Right hindlimb (tissue), 1 donor: ENCODE data around the gene SMPD3.
A peak's percentile ranks its signal among the peaks of the same experiment; 100 is the strongest.

Experiments used
- DNase-seq: peaks from one replicate; pipeline ENCODE4 v3.0.0-alpha.2; 2018

Gene SMPD3

DNA sequence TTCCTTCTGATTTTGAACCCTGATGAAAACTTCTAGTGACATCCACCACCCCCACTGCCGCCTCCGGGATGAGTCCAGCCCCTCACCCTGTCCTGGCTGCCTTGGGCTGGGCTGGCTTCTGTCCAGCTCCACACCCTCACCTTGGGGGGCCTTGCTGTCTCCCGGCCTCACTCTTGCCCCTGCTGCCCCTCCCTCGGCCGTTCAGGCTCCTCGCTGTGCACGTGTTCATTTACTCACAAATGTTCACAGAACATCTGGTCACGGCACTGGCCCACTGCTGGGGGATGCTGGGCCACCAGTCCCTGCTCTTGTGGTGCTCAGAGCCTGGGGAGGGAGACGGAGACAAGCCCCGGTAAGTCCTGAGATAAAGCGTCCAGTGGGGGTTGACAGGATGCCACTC is 96.8 kb downstream of the SMPD3 start:
- DNase-seq: no peak

DNA sequence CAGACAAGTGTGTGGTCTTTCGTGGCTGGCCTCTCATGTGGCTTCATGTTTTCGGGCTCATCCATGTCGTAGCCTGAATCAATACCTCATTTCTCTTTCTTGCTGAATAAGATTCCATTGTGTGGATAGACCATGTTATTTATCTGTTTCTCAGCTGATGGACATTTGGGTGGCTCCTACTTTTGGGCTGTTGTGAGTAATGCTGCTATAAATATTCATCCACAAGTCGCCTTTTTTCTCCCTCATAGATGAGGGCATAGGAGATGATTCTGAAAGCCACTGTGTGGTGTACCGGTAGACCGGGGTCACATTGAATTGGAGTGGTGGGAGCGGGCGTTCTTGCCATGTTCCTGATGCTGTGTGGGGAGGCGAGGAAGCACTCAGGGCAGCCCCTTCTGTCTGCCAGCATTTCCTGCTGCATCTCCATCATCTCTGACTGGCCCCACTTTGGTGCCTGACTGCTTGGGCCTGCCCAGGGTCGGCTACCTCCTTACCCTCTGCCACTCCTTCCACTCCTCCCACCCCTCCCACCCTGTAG is 97.4 kb downstream of the SMPD3 start:
- no peak for DNase-seq

DNA sequence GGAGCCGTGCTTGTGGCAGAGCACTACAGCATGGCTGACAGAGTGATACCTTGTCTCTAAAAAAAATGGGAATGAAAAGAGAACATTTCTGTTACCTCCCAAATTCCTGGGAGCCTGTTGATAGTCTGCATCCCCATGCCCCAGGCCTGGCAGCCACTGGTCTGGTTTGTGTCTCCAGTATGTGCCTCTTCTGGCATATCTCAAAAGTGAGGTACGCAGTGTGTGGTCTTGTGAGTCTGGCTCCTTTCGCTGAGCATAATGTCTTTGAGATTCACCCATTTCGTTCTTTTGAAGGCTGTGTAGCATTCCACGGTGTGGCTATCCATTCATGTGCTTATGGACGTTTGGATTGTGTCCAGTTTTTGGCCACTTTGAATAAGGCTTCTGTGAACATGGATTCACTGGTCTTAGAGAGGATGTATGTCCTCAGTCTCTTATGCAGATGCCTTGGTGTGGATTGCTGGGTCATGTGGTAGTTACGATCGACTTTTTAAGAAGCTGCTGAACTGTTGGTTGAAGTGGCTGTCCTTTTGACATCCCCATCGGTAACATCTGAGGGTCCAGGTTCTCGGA is 98.4 kb downstream of the SMPD3 start:
- DNase-seq: no peak

DNA sequence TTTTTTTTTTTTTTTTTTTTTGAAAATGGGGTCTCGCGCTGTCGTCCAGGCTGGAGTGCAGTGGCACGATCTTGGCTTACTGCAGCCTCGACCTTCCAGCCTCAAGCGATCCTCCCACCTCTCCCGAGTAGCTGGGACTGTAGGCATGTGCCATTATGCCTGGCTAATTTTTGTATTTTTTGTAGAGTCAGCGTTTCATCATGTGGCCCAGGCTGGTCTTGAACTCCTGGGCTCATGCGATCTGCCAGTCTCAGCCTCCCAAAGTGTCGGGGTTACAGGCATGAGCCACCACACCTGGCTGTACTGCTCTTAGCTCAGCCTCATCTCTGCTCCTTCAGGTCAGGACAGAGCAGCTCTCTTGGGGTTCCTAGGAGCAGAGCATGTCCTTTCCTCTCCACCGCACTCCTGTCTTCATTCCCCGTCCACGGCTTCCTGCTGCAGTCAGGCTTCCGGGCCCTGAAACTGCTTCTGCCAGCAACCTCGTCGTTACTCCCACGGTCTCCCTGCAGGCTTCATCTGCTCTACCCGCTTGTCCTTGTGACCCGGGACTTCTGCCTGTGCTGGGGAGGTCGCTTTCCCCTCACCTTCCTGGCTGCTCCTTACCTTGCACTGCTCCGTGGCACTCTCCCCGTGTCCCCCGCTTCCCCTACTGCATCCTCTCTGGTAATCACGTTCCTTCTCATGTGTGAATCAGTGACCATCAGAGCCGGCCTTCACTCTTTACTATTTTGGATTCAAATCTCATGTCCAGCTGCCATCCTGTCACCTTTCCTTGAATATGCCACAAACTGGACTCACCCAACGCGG is 99.5 kb downstream of the SMPD3 start:
- no peak for DNase-seq

DNA sequence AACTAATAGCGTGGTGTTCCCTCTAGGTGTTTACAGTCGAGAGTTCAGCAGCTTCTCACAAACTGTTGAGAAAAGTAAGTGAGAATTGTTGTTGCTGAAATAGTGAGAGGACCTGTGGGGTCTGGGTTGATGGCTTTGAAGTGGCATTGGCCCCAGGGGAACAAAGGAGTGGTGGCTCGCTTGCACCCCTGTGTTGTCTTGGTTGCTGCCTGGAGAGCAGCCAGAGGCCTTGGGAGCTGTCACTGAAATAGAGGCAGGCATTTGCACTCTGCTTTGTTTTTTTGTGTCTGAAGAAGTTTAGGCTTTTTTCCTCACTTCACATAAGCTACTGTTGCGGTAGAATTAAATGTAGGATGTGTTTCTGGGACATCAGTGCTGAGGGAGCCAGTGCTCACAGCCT is 100.7 kb downstream of the SMPD3 start:
- no peak for DNase-seq

DNA sequence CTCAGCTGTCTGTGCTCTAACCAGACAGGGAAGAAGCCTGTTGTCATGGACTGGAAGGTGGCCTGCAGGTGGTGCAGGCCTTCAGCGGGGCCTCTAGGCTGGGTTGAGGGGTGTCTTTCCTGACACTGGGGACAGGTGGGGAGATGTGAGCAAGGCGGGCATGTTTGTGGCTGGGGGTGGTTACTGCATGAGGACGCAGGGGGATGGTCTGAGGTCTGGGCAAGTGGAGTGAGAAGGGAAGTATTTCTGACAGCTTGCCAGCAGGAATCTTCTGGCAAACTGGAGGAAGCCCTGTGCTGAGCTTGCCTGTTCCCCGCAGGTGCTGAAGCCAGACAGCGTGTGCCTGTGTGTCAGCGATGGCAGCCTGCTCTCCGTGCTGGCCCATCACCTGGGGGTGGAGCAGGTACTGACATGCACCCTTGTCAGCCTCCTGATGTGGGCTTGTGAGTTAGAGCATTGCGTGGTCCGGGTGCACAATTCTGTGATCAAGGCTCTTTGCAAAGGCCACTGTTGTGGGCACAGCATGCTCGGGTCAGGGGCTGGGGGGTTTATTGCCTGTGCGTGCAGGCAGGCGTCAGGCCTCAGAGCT is 101.3 kb downstream of the SMPD3 start:
- no peak for DNase-seq

DNA sequence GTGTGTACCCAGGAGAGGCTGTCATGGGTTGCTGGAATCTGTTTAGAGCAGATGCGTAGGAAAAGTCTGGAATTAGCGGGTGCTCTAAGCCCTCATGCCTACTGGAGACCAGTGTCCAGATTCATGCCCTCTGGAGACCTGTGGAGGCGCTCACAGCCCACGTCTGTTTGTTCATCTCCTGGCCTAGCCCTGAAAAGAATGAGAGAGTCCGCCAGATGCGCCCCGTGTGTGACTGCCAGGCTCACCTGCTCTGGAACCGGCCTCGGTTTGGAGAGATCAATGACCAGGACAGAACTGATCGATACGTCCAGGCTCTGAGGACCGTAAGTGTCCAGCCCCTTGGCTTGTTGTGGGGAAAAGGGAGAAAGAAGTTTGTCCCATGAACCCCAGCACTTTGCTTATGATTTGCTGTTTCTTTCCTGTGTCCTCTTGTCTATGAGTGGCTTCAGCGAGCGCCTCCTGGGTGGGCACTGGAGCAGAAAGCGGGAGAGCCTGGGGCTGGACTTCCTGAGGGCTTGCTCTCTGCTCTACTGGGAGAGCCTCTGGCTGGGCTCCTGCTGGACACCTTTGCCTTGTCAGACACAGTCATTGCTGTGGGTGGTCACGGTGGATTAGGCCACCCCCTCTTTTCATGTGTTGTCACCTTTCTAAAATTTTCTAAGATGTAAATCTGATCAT is 102.2 kb downstream of the SMPD3 start:
- no peak for DNase-seq

DNA sequence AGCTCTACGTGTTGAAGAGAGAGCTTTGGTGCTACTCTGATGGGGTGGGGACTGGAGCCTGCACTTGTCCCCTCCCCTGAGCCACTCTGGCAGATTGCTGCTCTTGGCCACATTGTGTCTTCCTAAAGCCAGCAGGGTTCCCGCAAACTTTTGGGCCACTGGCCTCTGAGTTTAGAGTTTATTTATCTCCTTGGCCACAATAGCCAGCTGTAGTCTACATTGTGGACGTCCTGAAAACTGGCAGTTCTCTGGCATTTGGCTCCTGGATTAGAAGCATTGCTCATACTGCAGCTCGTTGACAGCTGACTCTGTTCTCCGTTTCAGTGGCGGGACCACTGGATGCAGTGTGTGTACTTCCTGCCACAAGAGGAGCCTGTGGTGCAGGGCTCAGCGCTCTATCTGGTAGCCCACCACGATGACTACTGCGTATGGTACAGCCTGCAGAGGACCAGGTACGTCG is 102.9 kb downstream of the SMPD3 start:
- no peak for DNase-seq

DNA sequence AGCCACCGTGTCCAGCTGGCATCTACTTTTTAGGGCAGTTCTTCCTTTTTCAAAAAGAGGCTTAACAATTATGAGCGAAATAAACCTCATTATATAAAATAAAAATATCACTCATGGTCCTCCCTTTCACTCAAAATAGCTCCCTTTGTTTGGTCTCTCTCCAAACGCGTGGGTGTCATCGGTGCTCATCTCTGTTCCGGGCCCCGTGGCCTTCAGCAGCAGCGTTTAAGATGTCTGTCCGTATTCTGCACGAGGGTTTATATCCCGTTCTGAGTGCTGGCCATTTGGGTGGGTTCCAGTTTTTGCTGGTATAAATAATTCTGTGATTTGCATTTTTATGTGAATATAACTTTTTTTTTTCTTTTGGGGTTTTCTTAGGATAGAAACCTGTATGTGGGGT is 104.1 kb downstream of the SMPD3 start:
- no peak for DNase-seq

DNA sequence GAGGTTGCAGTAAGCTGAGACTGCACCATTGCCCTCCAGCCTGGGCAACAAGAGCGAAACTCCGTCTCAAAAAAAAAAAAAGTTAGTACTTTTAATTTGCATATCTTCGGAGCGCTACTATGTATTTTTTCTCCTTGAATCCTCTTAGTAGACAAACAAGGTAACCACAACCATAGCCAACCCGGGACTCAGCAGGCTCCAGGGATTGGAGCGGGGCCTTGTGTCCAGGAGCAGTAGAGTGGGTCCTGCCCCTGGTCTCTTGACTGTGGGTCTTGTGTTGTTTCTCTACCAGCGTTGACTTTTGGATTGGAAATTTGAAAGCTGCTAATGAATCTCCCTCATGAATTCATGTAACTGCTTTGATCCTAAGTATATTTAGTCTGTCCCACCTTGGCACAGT is 105.2 kb downstream of the SMPD3 start:
- DNase-seq: no peak

DNA sequence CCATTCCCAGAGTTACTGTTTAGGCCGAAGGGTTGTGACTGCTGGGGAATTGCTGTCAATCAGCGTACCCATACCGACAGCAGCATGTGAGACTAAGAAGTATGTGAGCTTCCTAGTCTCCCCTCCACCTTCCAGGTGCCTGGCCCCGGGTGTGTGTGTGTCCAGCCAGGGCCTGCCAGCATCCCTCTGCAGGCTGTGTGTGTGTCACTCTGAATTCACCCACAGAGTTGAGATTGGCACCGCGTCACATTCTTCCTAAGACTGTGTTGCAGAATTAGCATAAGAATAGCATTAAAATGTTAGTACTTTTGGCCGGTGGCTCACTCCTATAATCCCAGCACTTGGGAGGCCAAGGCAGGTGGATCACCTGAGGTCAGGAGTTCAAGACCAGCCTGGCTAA is 105.7 kb downstream of the SMPD3 start:
- no peak for DNase-seq

DNA sequence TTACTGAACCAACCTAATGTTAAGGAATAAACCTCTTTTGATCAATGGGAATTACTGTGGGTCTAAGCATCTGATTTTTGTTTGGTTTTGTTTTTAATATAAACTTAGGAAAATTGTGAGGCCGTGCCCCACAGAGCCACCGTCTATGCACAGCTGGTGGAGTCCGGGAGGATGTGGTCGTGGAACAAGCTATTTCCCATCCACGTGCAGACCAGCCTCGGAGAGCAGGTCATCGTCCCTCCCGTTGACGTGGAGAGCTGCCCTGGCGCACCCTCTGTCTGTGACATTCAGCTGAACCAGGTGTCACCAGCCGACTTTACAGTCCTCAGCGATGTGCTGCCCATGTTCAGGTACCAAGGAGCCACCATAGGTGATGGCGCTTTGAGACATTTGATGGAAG is 109.1 kb downstream of the SMPD3 start:
- DNase-seq: no peak

DNA sequence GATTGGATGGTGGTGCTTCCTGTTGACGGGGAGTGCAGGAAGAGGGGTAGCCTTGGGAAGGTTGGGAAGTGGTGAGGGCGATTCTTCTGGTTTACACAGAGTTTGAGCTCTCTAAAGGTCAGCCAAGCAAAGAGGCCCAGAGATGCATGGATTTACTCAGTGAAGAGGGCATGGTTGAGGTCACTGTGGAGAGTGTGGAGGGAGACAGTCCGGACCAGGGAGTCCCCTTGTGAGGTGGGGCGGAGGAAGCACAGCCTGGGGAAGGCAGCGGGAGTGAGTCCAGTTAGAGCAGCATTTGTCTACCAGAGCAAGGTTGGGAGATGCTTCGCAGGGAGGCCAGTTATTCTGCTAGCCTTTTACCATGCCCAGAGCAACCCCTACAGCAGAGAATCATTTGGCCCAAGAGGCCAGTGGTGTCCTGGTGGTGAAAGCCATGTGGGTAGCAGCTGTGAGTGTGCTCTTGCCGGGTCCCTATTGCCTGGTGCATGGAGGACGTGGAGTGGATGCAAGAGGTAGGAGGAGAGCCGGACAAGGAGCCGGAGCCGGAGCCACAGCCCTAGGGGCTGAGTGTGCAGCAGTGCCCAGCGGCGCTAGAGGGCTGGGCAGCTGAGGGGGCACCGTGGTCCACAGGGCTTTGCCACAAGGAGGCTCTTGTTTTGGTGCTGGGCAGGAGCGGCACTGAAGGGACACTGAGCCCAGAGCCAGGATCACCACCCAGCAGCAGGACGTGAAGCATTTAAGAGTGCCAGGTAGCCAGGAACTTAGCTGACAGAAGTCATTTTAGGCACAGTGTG is 109.8 kb downstream of the SMPD3 start:
- no peak for DNase-seq

DNA sequence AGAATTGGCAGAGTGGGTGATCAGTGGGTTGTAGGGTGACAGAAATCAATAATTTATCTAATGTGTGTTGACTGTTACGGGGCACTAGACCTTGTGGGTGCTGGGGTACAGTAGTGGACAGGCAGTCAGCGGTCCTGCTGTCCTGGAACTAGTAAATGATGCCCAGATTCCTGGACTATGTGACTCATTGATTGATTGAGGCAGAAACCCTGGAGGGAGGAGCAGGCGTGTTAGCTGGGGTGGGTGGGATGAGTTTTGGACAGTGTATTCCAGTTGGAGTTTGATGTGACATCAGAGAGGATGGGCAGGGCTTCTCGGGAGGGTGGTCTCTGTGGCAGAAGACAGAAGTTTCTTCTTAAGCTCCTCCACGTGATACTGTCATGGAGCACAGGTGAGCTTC is 113.1 kb downstream of the SMPD3 start:
- no peak for DNase-seq

DNA sequence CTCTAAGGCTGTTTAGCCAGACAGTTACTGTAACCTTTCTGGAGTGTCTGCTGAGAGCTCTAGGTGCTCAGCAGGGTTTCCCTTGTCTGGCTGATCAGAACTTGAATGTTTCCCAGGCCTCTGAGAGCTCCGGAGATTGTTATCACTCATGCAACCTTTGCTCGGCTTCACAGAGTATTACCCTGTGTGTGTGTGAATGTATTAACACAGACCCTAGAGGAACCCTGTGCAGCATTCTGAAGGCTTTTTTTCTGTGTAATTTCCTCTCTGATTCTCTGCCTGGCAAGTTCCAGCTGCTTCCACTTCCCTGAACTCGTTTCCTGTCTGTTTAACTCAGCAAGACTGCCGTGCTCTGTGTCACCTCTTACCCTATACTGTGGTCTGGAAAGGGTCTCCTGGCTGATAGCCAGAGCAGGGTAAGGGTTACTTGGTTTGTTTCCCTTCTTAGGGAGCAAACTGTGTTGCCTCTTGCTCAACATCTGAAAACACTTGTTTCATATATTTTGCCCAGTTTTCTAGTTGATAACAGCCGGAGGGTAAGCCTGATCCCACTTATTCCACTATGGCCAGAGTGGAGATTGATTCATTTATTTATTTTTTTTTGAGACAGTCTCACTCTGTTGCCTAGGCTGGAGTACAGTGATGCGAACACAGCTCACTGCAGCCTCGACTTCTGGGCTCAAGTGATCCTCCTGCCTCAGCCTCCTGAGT is 115.7 kb downstream of the SMPD3 start:
- DNase-seq: no peak

DNA sequence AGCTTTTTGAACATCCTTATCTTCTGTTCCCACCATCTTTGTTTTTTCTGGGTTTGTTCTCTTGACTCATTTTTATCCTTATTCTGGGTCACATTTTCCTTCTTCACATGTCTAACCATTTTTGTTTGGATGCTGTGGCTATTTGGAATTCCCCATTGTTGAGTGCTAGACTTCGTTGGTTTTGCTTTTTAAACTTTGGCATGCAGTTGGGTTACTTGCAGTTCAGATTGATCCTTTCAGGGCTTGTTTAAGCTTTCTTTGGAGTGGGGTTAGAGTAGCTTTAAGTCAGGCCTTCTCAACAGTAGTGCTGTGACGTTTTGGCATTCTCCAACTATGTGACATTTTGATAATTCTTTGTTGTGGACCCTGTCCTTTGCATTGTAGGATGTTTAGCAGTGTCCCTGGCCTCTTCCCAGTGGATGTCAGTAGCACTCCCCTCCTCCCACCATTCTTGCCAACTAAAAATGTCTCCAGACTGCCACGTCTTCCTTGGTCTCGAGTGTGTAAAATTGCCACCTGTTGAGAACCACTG is 116.4 kb downstream of the SMPD3 start:
- no peak for DNase-seq

DNA sequence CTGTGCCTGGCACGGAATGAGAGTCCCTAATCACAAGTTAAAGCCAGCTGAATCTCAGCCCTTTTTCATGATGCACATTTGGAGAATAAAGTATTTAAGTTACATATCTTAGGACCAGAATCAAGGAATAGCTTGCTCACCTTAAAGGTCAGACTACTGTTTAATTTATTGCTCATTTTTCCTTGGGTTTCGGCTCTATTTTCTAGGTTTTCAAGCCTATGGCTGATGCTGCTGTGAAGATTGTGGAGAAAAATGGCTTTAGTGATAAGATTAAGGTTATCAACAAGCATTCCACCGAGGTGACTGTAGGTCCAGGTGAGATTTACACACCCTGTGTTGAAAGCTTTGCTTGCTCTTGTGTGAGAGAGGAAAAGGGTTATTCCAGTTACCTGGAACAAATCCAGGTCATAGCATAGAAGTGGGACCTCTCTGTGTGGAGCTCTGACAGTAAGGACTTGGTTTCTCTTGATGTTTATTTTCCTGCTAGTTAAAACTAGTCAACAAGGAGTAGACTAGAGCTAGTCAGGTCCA is 119.4 kb downstream of the SMPD3 start:
- no peak for DNase-seq

DNA sequence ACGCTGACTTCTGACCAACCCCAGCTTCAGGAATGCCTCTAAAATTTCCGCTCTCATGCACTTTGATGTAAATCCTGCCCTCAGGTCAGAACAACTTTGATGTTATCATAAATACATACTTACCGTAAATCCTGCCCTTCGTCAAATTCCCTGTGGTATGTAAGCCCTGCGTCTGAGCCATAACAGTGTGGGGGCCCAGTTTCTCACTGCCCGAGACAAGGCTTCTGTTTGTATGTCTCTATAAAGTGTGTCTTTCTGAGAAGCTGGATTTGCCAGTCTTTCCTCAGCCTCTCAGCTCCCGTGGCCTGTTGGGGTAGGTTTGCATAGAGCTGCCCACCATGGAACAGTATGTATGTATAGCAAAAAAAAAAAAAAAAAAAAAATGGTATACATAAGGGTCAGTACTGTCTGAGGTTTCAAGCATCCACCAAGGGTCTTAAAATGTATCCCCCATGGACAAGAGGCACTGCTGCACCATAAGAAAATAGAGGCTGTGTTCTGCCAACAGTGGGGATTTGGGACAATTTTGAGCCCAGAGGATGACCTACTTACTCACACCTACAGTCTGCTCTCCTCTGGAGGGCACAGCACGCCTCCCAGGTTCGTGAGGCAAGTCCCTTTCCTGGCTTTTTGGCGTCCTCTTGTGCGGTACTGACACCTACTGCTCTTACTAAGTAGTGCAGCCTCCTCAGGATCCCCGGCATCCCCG is 120.0 kb downstream of the SMPD3 start:
- DNase-seq: peak; percentile 80

DNA sequence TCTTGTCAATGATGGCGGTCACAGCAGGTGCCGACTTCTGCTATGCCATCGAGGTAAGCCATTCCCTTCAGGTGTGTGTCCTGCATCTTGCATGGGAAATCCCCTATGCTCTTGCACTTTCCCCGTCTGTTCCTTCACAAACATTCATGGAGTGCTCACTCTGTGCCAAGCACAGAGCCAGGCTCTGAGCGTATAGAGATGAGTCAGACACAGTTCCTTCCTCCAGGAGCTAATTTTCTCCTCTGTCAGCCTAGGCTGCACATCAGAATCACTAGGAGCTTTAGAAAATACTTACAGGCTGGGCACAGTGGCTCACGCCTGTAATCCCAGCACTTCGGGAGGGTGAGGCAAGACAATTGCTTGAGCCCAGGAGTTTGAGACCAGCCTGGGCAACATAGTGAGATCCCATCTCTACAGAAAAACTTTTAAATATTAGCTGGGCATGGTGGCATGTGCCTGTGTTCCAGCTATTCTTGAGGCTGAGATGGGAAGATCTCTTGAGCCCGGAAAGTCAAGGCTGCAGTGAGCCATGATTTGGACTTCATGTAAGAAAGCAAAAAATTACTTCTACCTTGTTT is 123.4 kb downstream of the SMPD3 start:
- no peak for DNase-seq

DNA sequence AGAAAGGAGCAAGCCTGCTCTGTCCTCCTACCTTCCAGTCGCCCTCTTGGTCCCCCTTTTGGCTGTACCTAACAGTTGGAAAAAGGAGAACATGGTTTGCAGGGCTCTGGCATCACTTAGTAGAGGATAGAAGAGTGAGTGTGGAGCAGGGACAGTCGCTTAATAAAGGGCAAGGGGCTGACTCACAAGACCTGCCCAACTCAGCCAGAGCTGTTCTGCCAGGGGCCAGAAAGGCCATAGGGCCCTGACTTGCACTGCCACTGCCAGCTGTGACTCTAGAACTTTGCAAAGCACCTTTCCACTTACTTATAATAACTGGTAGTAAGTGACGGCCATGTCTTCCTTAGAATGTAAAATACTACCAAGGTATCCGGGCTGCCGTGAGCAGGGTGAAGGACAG is 124.0 kb downstream of the SMPD3 start:
- no peak for DNase-seq
